GM21423 (cell line): ENCODE data around the gene TNFRSF18.
"Not testable (repeated sequence)": the region's sequence is repeated elsewhere in the genome, so short reads cannot be mapped to it uniquely, and the experiment has no call there.

Experiments used
- ATAC-seq: cut with Tn5 transposase; IDR thresholded peaks from one replicate; pipeline ENCODE4 v1.9.1; 2021; ENCODE audit warnings: mild to moderate bottlenecking, moderate library complexity; ENCODE audit not compliant: unreplicated experiment

TNFRSF18 gene

GRCh38 chr1:1179983-1180861 is 26.2 kb downstream of the TNFRSF18 start:
- no peak for ATAC-seq

DNA sequence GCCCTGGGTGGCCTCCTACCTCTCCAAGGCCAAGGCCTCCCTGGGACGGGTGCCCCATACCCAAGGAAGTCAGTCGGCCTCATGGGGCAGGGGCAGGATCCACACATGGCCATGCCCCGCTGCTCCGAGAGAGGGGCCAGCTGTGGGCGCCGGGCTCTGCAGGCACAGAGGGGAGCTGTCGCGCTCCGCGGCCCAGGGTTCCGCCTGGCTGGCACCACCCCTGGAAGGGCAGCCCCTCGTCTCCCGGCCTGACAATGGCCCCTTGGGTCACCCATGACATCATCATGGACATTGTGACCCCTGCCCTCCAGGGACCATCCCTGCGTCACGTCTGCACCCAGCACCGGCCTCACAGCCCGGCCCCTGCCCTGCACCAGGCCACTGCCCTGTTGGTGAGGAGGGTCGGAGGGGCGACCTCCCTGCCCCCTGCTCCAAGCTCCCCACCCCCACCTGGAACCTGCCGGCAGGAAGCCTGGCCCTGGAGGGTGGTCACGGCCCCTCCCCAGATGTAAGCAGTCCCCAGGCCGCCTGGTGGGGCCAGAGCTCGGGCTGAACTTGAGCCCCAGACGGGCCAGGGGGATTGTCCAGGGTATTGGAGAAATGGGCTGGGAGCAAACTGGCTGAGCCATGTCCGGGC is 26.9 kb downstream of the TNFRSF18 start:
- ATAC-seq: no peak

DNA sequence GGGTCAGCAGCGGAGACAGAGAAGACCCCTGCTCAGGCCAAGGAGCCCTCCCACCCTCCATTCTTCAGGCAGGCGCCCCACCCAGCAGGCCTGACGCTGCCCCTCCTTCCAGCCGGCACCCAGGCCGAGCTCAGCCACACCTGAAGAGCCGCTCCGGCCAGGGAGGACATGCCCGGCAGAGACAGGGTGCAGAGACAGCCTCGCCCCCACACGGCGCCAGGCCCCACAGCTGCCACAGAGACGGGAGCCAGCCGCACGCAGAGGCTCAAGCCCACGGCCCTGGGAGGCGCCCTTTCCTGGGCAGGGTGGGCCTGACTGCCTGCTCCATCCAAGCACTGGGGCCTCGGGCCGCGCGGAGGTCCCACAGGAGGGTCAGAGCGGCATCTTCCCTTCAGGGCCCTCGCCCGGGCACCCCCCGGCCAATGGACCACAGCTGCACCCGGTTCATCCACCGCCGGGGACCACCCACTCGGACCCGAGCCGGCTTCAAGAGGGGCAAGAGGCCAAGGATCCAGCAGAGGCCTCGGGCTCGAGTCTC is 27.5 kb downstream of the TNFRSF18 start:
- no peak for ATAC-seq

GRCh38 chr1:1177452-1178206 is 28.8 kb downstream of the TNFRSF18 start:
- ATAC-seq: no peak

DNA sequence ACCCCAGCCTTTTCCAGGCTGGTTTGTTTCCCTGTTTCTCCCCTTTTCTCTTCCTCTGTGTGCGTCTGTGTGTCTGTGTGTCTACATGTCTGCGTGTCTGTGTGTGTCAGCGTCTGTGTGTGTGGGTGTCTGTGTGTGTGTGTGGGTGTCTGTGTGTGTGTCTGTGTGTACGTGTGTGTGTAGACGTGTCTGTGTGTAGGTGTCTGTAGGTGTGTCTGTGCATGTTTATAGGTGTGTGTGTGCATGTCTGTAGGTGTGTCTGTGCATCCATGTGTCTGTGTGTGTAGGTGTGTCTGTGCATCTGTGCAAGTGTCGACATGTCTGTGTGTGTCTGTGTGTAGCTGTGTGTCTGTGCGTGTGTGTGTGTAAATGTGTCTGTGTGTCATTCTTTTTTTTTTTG is 29.5 kb downstream of the TNFRSF18 start:
- no peak for ATAC-seq

DNA sequence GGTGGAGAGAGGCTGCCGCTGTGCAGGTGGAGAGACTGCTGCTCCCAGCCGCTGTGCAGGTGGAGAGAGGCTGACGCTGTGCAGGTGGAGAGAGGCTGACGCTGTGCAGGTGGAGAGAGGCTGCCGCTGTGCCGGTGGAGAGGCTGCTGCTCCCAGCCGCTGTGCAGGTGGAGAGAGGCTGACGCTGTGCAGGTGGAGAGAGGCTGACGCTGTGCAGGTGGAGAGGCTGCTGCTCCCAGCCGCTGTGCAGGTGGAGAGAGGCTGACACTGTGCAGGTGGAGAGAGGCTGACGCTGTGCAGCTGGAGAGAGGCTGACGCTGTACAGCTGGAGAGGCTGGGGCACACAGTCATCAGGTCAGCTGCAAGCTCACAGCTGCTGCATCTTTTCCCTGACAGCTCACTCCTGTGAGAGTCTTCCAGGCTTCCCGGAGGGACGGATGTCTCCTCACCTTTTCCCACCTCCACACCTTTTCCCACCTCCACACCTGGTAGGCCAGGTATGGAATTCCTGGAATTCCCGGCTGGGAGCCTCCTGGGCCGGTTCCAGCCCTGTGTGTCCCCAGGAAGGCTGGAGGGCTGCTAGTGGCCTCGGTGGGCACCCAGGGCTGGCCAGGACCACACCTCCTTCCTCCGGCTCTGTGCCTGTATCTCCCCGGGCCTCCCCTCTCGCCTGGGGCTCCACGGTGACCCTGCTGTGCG is 30.2 kb downstream of the TNFRSF18 start:
- ATAC-seq: not testable (repeated sequence)

DNA sequence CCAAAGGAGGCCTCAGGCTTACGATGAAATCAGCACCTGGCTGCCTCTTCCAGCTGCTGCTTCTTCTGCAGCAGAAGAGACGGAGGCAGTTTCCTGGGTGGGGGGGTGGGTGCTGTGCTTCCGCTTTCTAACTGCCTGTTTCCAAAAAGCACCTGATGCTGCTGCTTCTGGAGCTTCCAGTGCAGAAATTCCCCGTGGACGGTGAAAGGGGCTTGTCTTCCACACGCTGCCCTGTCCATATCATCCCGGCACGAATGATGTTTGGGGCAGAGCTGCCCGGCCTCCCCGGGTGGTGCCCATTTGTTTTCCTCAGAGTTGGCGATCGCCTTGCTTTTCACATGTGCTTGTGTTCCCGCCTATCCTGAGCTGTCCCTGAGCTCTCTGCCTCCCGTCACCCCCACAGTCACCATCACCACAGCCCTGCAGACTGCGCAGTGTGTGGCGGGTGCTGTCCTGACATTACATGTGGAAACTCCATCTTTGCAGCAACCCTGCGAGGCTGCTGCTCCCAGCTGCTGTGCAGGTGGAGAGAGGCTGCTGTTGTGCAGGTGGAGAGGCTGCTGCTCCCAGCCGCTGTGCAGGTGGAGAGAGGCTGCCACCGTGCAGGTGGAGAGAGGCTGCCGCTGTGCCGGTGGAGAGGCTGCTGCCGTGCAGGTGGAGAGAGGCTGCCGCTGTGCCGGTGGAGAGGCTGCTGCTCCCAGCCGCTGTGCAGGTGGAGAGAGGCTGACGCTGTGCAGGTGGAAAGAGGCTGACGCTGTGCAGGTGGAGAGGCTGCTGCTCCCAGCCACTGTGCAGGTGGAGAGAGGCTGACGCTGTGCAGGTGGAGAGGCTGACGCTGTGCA is 30.9 kb downstream of the TNFRSF18 start:
- ATAC-seq: no peak

GRCh38 chr1:1173793-1174415 is 32.5 kb downstream of the TNFRSF18 start, which contains the start of gene TTLL10:
Gene TTLL10 (plus strand): TSS chr1:1173880. CDS start chr1:1179216, 5,336 bp downstream.
- no peak for ATAC-seq

DNA sequence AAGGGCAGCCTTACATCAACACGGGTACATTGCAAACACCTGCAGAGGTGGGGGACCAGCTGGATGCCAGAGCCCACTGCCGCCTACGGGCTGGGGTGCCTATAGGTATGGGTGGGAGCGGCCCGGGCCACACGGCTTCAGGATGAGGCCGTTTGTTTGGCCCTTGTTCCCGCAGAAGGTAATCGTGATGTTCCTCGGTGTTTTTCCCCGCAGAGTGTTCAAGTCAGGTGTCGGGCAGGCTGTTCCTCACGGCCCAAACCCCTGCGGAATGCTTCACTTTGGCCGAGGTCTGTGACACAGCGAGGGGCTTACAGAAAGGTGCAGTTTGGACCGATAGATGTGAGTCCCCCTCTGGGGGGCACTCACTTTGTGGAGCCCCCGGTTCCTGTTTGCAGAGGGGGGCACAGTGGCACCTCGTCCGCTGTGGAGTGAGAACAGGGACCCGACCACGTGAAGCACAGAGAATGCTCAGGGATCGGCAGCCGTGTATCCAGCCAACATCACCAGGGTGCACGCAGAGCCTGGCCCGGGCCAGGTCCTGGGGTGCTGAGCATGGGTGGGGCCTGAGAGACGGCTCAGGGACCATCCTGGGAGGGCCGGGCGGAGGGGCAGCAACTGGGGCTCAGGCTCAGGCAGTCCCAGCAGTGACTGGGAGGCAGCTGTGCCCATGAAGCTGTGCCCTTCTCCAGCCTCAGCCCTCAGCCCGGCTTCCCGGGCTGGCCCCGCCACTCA is 33.2 kb downstream of the TNFRSF18 start:
- no peak for ATAC-seq

DNA sequence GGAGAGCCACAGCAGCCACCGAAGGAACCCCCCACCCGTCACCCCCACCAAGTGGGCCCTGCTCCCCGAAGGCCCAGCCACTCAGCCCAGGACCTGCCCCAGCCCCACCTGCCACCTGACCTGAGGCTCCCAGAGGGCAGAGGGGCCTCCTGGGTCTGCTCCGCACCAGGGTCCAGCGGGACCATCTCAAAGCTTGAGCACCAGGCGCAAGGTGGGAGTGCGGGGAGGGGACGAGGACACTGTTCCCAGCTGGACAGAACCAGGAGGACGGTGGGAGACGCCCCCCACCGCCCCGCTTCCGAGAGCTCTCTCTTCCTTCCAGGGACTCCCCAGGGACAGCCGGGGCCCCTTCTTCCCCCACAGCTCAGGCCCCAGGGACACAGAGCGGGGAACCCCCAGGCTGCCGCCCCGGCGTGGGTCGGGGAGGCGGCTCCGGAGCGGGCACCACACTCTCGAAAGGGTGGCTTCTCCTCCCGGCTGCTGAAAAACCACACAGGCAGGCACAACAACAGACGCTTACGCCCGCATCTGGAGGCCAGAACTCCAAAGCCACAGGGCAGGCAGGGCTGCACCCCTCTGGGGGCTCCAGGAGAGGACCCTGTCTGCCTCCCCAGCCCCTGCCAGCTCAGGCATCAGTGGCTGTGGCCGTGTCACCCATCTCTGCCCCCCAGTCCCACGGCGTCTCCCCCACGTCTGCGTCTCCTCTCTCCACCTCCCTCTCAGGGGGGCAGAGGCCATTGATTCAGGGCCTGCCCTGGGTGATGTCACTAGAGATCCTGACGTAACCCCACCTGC is 34.6 kb downstream of the TNFRSF18 start:
- no peak for ATAC-seq

DNA sequence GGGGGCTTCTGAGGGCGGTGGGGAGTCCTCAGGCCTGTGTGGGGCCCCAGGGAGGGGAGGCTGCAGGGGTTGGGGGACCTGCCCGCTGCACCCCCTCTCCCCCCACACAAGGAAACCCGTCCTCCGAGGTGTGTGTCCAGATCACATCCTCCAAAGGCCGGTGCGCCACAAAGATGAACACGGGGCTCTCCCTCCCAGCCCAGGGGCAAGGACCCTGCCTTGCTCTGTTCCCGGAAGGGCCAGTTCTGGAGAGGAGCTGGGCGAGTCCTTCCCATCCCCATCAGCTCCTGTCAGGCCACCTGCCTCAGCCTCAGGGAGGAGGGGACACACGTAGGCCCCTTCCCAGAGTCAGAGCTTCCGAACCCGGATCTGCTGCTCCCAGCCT is 35.2 kb downstream of the TNFRSF18 start:
- no peak for ATAC-seq

- no peak for ATAC-seq
These were observed 35.9 kb downstream of the TNFRSF18 start for GRCh38 chr1:1170215-1171091.

DNA sequence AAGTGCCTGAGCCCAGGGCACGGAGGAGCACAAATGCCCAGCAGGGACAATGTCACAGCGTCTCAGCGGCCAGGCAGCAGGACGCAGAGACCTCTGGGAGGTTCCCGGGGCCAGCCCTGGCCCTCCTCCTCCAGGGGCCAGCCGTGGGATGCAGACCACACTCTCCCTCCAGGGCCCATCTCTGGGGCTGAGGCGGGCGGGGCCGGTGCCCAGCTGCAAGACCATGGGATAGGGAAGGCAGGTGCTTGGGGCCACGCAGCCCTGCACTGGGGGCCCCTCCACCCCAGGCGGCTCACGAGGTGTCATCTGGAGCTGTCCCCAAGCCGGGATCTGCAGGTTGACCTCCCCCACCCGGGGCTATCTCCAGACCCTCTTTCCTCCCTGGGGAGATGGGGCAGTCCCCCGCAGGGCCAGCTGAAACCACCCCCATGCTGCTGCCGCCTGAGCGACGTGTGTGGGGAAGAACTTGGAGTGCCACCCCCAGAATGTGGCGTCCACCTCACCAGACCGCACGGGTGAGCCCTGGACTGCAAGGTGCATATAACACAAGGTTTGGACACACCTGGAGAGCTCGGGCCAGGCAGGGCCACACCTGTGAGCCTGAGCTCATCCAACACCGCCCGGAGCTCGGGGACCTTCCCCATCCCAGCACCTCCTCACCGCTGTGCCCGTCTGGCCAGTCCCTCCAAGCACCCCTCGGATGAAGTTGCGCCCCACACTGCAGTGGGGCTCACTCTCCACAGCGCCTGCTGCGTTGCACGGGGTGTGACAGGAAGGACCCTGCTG is 36.8 kb downstream of the TNFRSF18 start:
- no peak for ATAC-seq

GRCh38 chr1:1168451-1169411 is 37.7 kb downstream of the TNFRSF18 start:
- ATAC-seq: no peak
